IPS DF 19.7 (cell line): ENCODE results near the gene STAC3.

Experiments
- DNase-seq: peaks from one replicate; pipeline ENCODE4 v3.0.0-alpha.2; 2013; ENCODE audit warnings: low read depth, low spot score

Gene STAC3

DNA sequence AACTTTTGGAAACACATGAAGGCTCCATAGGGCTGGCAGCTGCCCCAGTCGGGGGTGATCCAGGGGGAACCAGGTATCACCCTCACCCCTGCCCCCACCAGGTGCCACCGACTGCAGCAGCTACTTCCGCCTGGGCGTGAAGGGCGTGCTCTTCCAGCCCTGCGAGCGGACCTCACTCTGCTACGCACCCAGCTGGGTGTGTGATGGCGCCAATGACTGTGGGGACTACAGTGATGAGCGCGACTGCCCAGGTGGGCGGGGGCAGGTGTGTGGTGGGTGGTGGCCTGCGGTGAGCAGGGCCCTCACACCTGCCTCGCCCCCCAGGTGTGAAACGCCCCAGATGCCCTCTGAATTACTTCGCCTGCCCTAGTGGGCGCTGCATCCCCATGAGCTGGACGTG is 56.7 kb downstream of the STAC3 start:
- DNase-seq, result no peak

DNA sequence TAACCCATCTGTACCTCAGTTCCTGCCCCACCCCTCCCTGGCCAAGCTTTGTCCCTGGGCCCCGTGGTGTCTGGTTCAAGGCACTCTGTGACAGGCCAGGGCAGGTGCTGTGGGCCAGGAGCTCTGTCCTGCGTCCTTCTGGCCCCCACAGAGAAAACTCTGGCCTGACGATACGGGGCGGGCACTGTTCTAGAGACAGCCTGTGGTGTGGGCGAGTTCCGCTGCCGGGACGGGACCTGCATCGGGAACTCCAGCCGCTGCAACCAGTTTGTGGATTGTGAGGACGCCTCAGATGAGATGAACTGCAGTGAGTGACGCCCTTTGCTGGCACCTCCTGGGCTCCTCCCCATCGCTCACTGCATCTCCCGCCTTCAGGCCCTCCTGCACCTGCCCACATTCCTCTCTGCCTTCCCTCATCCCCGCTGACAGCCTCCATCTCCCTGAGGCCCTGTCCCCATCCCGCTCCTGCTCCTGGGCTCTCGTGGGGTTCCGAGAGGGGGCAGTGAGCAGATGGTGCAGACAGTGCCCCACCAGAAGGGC is 57.2 kb downstream of the STAC3 start:
- no peak for DNase-seq
